Measurements from ENCODE around the gene C12orf42. TPM values are rescaled to one million over a fixed set of nuclear protein-coding genes. Genes with fewer than 3 reads are reported as not detected.

The C12orf42 gene
- total RNA-seq, 1 experiment from 2014 or later = not detected

DNA sequence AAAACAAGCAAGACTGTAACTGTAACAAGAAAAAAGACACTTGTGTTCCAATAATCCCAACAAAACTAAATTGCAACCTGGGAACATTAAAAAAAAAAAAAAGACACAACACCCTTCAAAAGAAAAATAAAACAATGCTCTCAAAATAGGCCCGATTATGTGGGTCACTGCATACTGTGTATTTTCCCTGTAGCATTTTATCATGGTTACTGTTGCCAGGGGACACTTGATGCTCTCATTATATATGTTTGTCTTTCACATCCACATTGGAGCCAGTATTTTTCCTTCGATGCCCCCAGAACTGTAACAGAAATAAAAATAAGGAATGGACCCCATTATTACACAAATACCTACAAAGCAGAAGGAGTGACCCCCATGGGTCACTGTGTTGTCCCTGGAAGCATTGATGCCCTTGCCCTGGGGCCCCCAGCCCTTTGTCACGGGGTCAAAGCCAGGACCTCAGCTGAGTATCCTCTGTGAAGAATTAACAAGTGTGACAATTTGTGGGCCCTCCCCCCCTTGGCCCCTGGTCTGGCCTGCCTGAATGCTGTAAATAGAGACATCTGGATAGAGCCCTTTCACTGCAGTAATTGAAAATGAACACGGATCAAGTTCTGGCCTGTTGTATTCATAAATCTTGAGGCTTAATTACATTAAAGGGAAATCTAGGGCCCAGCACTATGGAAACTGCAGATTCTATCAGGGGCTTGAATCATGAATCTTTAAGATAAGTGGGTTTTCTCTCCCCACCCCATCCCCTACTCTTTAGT is 72.8 kb downstream of the C12orf42 start:
- Histone ChIP-seq H4K20me1 (ENCODE audit: control insufficient read depth, insufficient read depth, insufficient read length) (no peaks in the 10 kb centered on the region), H3K23me2 (ENCODE audit: insufficient read length, low read depth, low read length, poor library complexity, severe bottlenecking) (no peaks in the 10 kb centered on the region), H3K18ac (ENCODE audit: insufficient read length, low read depth, low read length) (no peak overlapping the region), H2AFZ (ENCODE audit: low read length) (no peak overlapping the region), H4K5ac (ENCODE audit: insufficient read length, low read depth, low read length) (no peak overlapping the region), H3K23ac (ENCODE audit: insufficient read length, low read depth, low read length) (no peak overlapping the region), H2BK20ac (ENCODE audit: low read depth, low read length, poor library complexity, severe bottlenecking) (no peak overlapping the region), H2BK12ac (ENCODE audit: insufficient read length, low read depth, low read length) (no peak overlapping the region), H3K27ac (ENCODE audit: insufficient read length, low read depth, low read length) (no peak overlapping the region), H3K79me1 (ENCODE audit: insufficient read depth, low read depth, low read length, poor library complexity, severe bottlenecking) (no peaks in the 10 kb centered on the region), H2BK5ac (ENCODE audit: insufficient read length, low read length) (no peak overlapping the region), H3K4me2 (ENCODE audit: insufficient read depth, insufficient read length, low read length) (no peak overlapping the region), H3K4ac (ENCODE audit: low read depth, low read length) (no peak overlapping the region), H3K14ac (ENCODE audit: insufficient read depth, low read length) (no peak overlapping the region), H2AK5ac (ENCODE audit: insufficient read length, low read length) (no peak overlapping the region), H3K9me3 (ENCODE audit: control insufficient read depth, low read depth, low read length) (no peaks in the 10 kb centered on the region), H3T11ph (ENCODE audit: low read length) (no peak overlapping the region), H3K4me1 (ENCODE audit: insufficient read depth, low read length) (no peaks in the 10 kb centered on the region), H3K56ac (ENCODE audit: insufficient read length, low read depth, low read length) (no peak overlapping the region), H3K9ac (ENCODE audit: extremely low read depth, insufficient read length, low read length) (no peak overlapping the region), H4K91ac (ENCODE audit: insufficient read length, low read depth, low read length) (no peak overlapping the region), H3K27me3 (ENCODE audit: insufficient read depth, low read length) (no peaks in the 10 kb centered on the region), H4K8ac (replicated peaks; ENCODE audit: insufficient read length, low read depth, low read length) (no peak overlapping the region), H3K79me2 (ENCODE audit: insufficient read depth, low read length) (no peaks in the 10 kb centered on the region), H2BK15ac (ENCODE audit: low read depth, low read length) (no peak overlapping the region), H2BK120ac (ENCODE audit: low read depth, low read length, poor library complexity, severe bottlenecking) (no peak overlapping the region)
- Mint-ChIP-seq H3K9me3 (peaks cover 2 to 3% of the 10 kb centered on the region in 2 experiments; a peak in 2 of 5 replicates), H3K4me1 (peaks cover 16 to 21% of the 10 kb centered on the region in 2 experiments), H3K4me3 (no peak overlapping the region), H3K36me3 (ENCODE audit: insufficient read depth in 1 of 3, low read depth in 3 of 3) (peaks cover 3 to 11% (median 3%) of the 10 kb centered on the region in 3 experiments; a peak in 5 of 7 replicates), H3K27me3 (ENCODE audit: low read depth) (peaks cover 2% of the 10 kb centered on the region; the same call in 1 of the 2 replicates), H3K27ac (peak overlapping the region in 2 of 3 experiments; percentile 7 to 15; a peak in 2 of 7 replicates)
- TF ChIP-seq, protein P1, sequence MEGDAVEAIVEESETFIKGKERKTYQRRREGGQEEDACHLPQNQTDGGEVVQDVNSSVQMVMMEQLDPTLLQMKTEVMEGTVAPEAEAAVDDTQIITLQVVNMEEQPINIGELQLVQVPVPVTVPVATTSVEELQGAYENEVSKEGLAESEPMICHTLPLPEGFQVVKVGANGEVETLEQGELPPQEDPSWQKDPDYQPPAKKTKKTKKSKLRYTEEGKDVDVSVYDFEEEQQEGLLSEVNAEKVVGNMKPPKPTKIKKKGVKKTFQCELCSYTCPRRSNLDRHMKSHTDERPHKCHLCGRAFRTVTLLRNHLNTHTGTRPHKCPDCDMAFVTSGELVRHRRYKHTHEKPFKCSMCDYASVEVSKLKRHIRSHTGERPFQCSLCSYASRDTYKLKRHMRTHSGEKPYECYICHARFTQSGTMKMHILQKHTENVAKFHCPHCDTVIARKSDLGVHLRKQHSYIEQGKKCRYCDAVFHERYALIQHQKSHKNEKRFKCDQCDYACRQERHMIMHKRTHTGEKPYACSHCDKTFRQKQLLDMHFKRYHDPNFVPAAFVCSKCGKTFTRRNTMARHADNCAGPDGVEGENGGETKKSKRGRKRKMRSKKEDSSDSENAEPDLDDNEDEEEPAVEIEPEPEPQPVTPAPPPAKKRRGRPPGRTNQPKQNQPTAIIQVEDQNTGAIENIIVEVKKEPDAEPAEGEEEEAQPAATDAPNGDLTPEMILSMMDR (conservative IDR thresholded peaks at IDR 0.05) = no peak
- DNase-seq = no peak
- no CpG with 5 or more reads among the region's 4 CpGs for WGBS (ENCODE audit: extremely low coverage, insufficient read length, low lambda C conversion rate)
